Cardiac fibroblast (primary cell): ENCODE data around the gene MBD3L2B.

Experiments
- DNase-seq, 2 donors: peaks; one replicate each; pipeline versions ENCODE4 v3.0.0 to v3.0.0-alpha.2; 2010; ENCODE audit warnings: low read depth in 2 of 2
- H3K4me3 ChIP-seq, 2 donors: replicated peaks in 1 of 2; 1 replicate in 1 of 2; 2 replicates in 1 of 2; pipeline ENCODE4 v1.5.1; 2011; ENCODE audit warnings: low read depth in 2 of 2, low read length in 2 of 2, mild to moderate bottlenecking in 2 of 2, moderate library complexity in 1 of 2
- CTCF ChIP-seq: IDR thresholded peaks from one replicate; pipeline ENCODE4 v1.5.1; 2011; ENCODE audit warnings: low read depth, mild to moderate bottlenecking, low read length, inconsistent platforms

MBD3L2B gene

DNA sequence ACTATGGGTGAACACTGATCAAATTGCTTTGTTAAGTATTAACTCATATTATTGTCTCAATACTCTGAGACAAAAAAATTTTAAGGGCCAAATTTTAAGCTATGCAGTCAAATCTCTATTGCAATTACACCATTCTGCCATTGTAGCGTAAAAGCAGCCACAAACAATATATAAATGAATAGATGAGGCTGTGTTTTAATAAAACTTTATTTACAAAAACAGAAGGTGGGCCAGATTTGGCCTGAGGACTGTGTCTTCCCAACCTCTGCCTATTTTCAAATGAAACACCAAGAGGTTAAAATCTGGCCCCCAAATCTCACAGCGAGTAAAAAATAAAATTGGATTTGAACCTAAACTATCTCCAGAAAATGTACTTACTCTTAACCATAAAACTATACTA, 51.7 kb downstream of the MBD3L2B start:
- no peak for TF ChIP-seq CTCF
- DNase-seq = no peak
- no peak overlapping the region for H3K4me3 ChIP-seq
